ENCODE data around the gene KRT26.
"Not testable (repeated sequence)": the region's sequence is repeated elsewhere in the genome, so short reads cannot be mapped to it uniquely, and the experiment has no call there.

The KRT26 gene

DNA sequence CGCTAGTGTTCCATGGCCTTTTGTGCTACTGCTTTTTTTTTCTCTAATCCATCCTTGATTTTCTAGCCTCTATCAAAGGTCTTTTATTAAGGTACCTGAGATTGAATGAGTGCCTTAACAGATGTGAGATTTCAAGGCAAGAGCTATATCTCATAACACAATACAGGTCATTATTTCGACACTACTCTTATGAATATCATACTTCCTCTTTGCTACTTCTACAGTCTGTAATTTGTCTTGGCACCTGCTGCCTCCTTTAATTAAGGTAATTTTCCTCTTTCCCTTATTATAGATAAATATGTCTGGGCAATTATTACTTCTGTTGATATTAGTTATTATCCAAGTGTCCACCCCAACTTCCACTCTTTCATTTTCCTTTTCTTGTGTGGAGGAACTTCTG, 22.5 kb upstream of the KRT26 start:
- no peak for DNase-seq

DNA sequence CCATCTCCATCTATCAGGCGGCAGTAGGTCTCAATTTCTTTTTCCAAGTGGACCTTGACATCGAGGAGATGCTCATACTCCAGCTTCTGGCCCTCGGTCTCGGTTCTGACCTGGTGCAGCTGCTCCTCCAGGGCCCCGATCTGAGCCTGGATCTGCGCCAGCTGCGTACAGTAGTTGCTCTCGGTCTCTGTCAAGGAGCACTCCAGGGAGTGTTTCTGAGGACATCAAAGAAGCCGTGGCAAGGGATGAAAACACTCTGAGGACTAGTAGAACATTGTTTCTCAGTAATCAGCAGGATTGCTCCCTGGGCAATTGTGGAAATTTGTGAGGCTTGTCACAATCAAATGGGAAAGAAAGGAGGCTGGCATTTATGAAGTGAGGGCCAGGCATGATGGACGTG, 21.8 kb upstream of the KRT26 start:
- DNase-seq, result no peak

DNA sequence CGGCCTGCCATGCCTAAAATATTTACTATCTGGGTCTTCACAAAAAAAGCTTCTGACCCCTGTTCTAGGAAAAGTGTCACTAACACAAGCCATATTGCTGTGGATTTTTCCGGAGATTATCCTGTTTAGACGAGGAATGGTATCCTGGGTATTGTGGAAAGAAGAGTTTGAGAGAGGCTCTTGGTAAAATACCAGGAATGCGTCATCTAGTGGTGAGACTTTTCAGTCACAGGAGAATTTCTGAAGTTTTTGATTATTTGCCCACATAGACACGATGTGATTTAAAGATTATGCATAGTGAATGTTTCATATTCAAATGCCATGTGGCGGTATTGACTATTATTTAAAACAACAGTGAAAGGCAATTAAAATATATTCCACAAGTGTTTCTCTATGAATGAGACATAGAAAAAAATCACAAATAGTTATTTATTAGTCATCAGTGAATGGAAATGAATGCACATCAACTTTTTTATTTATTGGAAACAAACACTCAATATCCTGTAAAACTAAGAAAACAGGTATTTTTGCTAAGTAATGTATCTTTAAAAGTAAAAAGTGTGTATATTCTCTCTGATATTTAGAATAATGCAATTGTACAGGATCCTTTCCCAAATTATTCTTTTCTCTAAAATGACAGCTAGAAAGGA, 19.9 kb upstream of the KRT26 start:
- no peak for DNase-seq

DNA sequence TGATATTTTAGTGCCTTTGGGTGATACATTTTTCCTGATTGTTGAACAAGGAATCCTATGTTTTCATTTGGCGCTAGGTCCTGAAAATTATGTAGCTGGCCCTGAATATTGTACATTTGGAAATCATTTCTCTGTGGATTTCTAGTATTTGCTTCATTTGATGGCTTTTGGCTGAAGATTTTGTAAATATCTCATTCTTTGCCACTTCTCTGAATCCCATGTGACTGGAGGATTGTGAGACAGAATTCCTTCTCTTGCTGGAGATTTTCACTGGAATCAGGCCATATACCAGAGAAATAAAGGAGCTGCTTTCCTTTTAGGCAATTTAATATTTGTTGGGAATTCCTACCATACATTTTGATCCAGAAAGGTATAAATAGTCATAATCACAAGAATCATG, 19.1 kb upstream of the KRT26 start:
- no peak for DNase-seq

DNA sequence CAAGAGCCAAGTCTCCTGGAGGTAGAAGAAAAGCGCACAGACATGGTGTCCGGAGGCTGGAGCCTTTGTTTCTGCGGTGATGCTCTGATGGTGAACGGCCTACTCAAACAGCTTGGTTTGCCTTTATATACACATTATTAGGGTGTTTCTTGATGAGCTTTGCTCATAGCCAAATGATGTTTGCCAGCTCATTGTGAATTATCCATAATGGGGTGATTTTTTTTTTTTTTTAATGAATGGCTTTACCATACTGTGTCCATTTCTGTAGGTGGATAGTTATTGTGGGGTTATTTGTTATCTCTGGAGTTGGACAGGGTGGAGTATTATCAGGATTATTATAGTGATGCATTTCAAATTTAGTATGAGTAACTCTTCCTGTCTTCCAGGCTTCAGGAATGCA, 10.4 kb upstream of the KRT26 start, which contains the start of gene KRT27:
Gene KRT27 (minus strand): TSS at position 101 of the 400 bp plus-strand sequence. CDS start 57 bp downstream, at position 44.
- DNase-seq, result no peak

DNA sequence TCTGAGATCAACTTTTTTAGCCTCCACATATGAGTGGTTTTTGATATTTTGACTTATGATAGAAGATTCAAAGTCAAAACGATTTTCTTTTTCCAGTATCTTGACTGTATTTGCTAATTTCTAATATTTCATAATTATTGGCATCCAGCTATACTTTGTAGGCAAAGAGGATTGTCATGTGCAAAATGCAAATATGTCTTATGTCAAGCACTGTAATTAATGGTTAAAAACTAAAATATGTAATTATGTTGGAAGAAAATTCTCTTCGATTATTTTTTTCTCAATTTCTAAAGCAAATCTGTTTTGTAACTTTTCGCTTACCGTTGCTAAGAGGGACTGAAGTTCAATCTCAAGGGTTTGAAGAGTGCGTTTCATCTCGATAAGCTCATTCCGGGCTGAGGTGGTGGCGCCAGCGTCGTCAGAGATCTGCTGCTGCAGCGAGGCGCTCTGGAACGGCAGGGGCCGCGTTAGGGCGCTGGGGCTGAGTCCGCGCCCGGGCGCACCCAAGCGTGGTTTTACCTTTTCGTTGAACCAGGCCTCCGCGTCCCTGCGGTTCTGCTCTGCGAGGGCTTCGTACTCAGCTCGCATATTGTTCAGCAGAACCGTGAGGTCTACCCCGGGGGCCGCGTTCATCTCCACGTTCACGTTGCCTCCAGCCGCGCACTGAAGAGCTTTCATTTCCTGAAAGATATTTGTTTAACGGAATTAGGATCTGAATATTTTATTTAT, 7.3 kb upstream of the KRT26 start:
- DNase-seq, result peak; percentile 9 to 12

DNA sequence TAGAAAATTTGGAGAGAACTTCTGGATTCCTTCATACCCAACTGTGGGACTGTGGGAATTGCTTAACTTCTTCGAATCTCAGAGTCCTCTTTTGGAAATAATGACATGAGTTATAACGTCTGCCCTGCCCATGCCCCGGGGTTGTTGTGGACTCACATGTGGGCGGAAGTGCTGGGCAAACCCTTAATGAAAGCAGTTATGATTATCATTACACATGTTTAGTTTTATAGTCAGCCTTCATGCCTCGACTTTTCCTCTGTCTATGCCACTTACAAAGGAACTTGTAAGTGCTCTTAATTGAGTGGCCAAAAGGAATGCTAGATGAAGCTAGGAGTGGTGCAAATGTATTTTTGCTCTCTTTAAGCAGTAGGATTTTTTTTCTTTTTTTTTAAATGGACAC, 6.5 kb upstream of the KRT26 start:
- no peak for DNase-seq

DNA sequence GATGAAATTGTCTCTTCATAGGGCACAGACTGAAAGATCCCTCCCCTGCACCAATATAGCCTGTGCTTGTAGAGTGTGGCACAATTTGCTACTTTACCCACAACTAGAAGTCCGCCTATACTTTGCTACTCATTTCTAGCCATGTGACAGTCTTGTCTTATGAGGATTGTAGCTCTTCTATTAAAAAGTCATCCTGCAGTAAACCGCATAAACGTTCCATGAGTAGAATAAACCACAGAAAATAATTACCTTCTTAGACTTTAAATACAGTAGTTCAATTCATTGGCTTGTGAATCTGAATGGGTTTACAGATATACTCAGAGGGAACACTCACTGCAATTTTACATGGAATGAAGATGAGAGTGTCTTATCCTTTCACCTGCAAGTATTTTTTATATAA, 6.0 kb upstream of the KRT26 start:
- DNase-seq, result no peak

DNA sequence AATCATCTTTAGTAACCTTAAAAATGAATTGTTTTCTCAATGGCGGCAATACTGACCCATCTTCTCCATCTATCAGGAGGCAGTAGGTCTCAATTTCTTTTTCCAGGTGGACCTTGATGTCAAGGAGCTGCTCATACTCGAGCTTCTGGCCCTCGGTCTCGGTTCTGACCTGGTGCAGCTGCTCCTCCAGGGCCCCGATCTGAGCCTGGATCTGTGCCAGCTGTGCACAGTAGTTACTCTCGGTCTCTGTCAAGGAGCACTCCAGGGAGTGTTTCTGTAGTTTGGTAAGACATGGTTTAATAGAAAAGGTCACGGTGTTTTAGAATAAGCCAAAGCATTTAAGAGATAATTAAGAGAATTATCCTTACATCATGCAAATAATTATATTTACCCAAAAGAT, 5.5 kb upstream of the KRT26 start:
- no peak for DNase-seq

DNA sequence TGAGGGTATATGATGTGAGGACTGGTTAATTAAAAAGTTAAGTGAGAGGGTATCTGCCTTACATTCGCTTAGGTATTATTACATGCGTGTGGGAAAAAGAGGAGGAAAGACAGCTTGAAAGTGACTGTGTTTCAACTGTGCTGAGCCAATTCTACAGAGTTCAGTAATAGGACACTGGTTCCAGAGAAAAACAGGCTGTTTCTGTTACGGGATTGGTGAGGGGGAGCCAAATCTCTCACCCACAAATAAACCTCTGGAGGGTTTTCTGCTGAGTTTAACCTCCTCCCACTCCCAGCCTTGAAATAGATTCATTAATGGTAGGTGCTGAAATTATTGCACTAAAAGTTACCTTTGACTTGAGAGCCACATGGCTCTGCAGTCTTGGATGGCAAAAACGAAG, 3.9 kb upstream of the KRT26 start:
- DNase-seq, result no peak

DNA sequence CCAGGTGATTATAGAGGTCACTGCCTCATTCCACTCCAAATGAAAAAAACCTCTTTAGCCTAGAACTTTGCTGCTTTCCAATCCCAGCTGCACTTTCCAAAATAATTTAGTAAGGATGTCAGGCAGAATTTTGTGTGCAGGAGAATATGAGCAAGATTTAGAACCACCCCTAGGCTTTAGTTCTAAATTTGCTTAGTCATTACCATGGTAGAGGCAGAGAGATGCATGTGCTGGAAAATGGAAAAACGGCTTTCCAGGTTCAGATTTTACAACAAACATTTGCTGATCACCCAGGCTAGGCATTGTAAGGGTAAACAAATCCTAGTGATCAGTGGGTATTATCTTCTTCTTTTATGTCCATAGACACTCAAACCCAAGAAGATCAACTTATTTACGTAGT, 6.3 kb downstream of the KRT26 start:
- no peak for DNase-seq

DNA sequence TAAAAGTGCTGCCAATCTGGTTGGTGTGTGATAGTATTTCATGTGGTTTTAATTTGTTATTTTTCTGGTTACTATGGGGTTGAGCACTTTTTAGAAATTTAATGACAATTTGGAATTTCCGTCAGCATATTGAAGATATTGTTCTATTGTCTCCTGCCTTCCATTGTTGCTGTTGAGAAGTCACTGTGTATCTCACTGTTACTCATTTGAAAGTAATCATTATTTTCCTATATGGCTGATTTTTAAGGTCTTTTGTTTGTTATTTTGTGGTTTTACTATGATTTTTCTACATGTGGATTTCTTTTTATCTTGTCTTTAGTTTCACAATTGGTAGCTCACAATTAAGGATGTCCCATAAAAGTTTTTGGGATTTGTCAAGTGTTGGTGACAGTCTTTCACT, 8.2 kb downstream of the KRT26 start:
- DNase-seq, result no peak

DNA sequence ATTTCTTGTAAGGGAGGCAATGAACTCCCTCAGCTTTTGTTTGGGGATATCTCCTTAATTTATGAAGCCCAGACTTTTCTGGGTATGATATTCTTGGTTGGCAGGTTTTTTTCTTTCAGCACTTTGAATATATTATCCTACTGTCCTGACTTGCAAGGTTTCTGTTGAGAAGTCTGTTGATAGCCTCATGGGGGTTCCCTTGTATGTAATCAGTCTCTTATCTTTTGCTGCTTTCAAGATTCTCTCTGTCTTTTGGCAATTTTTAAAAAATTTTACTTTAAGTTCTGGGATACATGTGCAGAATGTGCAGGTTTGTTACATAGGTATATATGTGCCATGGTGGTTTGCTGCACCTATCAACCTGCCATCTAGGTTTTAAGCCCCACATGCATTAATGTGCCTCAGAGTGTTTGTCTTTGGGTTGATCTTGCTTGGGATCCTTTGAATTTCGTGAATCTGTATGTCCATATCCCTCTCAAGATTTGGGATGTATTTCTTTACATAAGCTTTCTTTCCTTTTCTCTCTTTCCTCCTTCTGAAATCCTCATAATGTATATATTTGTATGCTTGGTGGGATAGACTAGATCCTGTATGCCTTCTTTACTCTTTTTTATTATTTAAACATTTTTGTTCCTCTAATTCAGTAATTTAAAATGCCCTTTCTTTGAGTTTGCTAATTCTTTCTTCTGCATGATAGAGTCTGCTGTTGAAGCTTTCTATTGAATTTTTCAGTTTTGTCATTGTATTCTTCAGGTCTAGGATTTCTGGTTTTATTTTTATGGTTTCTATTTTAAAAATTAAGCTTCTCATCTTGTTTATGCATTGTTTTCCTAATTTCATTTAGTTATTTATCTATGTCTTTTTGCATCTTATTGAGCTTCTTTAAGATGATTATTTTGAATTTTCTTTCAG, 11.6 kb downstream of the KRT26 start:
- no peak for DNase-seq

DNA sequence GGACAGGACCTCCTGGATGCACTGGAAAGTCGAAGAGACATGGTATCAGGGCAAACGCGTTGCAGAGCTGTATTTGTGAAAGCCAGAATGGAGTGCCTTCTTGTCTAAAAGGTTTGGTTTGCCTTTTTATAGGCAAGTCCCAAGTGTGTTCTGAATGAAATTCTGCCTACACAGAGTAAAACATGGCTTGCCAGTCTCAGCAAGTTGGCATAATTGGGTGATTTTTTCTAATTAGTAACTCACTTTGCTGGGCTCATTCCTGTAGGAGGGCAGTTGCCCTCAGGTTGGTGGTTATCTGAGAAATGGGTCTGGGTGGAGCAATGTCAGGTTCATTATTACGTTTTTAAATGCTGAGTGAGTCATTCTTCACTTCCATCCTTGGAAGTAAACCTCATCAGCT, 16.8 kb downstream of the KRT26 start, which contains the start of gene KRT25:
Gene KRT25 (minus strand): TSS at position 101 of the 400 bp plus-strand sequence. CDS start 60 bp downstream, at position 41.
- DNase-seq, result no peak

DNA sequence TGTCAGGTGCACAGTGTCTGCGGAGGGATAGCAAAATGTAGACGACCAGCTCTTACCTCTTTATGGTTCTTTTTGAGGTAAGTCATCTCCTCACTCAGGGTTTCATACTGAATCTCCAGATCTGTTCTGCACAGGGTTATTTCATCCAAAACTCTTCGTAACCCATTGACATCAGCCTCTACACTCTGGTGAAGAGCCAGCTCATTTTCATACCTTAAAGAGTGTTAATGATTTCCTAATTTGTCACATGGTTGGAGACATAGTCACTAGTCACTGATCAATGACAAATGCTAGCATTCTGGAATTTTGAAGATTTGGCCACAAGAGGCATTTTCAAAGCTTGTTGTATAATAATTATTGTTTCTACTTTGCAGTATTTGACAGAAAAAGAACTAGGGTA, 18.2 kb downstream of the KRT26 start:
- DNase-seq, result no peak

DNA sequence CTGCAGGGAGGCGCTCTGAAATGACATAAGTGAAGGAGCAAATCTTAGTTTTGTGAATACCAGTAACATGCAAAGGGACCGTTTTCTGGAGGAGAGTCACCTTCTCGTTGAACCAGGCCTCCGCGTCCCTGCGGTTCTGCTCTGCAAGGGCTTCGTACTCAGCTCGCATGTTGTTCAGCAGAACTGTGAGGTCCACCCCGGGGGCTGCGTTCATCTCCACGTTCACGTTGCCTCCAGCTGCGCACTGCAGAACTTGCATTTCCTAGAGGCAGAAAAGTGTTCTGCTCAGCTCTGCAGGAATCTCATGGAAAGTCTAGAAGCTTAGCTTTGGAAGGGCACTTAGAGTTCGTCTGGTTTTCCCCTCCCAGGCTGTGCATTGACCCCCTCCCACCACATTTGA, 20.9 kb downstream of the KRT26 start:
- no peak for DNase-seq

DNA sequence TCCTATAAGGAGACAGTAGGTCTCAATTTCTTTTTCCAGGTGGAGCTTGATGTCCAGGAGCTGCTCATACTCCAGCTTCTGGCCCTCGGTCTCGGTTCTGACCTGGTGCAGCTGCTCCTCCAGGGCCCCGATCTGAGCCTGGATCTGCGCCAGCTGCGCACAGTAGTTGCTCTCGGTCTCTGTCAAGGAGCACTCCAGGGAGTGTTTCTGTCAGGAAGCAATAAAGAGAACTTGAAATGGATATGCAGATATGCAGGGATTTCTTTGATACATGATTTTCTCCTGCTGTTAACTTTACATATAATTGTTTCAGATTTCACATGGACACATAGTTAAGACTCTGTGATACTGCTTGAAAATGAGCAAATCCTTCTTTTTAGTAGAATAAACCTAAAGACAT, 21.6 kb downstream of the KRT26 start:
- no peak for DNase-seq

DNA sequence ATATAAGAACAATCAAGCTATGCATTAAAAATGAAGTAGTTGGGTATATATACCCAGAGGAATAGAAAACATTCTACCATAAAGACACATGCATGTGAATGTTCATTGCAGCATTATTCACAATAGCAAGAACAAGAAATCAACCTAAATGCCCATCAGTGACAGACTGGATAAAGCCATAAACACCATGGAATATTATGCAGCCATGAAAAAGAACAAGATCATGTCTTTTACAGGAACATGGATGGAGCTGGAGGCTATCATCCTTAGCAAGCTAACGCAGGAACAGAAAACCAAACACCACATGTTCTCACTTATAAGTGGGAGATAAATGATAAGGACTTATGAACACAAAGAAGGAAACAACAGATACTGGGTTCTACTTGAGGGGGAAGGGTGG, 23.3 kb downstream of the KRT26 start:
- not testable (repeated sequence) for DNase-seq

DNA sequence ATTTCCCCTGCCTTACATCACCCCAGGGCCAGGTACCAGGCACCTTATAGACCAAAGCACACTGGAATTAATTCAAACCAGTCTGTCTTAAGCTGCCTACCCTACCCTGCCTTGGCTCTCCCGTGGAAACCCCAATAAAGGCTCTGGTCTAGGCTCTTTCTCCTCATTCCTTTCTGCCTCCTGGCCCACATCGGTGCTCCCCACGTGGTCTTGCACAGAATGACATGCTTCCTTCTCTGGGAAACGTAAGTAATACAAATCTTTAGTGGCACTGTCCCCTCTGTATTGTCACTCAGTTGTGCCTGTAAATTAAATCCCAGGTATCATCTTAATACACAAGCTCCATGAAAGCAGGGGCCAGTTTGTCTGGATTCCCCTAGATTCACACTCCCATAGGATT, 33.4 kb downstream of the KRT26 start:
- no peak for DNase-seq

DNA sequence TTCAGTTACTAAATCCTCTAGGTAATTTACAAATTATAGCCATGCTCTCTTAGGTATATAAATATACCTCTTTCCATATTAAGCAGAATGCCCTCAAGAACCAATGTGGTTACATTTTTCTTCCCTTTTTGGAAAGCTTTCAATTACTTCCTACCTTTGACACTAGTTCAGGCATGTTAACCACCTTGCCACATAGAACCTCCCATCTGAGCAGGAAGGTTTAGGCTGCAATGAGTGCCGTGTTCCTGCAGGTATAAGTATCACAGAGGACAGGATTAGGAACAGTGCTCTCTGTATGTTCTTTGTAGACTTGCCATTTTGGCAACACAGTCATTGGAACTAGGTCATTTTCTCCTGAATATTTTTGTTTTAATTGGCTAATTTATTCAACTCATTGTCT, 37.0 kb downstream of the KRT26 start:
- DNase-seq, result no peak

DNA sequence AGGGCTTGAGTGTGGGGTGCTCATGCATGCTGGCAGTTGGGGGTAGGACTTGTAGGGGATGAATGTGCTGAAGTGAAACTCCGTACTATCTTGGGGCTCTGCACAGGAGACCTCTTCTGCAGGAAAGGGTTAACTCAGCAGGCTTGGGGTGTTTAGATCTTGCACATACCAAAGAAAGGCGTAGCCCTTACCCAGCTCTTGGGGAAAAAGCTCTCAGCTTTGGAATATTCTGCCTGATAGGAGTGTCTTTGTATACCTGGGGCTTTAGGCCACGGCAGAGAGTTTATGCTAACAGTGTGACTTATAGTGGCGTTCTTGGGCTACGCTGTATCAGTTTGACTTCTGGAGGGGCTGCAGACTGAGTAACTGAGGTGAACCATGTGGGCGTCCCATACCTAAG, 38.0 kb downstream of the KRT26 start:
- no peak for DNase-seq

DNA sequence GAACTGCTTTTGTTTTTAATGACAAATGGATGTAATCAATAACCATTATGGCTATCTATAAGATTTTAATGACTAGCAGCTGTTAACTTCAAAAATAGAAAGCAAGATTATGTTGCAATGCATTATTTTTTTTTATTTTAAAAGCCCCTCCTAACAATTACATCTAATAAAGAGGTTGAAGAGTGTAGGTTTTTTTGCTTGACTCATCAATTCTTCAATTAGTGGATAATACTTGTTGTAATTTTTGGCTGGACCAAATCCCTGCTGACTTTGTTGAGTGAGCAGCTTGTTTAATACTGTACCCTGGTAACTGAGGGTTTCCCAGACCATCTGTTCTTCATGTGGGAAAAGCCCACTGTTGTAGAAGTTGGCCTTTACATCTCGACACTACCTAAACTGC, 41.0 kb downstream of the KRT26 start:
- DNase-seq, result no peak

DNA sequence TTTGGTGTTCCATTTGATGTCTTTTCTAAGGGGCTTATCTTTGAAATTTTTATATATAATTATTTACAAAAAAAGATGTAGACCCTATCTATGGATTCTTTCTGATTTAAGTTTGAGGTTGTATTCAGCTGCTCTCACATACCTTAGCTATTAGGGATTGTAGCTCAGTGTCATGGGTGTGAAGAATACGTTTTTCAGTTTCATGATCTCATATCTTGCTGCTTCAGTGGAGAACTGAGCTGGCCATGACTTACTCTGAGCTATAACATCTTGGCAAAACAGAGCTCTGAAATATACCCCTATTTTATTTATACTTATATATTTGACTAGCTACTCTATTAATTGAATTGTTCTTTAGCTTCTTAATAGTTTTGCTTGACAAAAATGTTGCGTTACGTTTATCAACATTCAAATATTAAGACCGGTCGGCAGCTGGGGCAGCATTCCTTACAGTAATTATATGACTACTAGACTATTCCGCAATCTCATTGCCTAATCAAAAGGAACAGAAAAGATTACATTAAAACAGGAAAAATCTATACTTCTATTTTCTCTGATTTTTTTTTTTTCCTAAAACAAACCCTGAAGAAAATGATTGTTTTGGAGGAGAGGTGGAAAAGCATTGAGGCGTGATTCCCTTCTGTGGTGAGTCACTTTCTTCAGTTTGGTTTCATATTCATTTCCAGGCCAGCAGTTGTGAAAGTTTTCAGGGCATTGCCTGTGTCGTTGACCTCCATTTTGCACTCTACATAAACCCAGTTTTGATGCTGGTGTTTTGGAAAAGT, 44.4 kb downstream of the KRT26 start:
- no peak for DNase-seq
